AG04450 (cell line): ENCODE measurements around the gene DNAJC5. TPM values are rescaled to one million over a fixed set of nuclear protein-coding genes. Genes with fewer than 3 reads are reported as not detected.

ENCODE experiments used
- CTCF ChIA-PET: fragments of 300-600, 350-600 bp; formaldehyde crosslinking; extraction: SDS; loops from one replicate; lab custom pipeline; 2022; ENCODE audit warnings: antibody characterized with exemption, inconsistent platforms; lab: Charles Lee
- POLR2A ChIA-PET: fragments of 350-600 bp; formaldehyde crosslinking; extraction: SDS; loops from one replicate; lab custom pipeline; 2021; ENCODE audit warnings: antibody characterized with exemption, inconsistent platforms; lab: Yijun Ruan, JAX
- DNase-seq: peaks from one replicate; pipeline ENCODE4 v3.0.0-alpha.2; 2011; ENCODE audit warnings: low read depth, low spot score
- H3K27ac ChIP-seq: one replicate; pipeline ENCODE4 v1.5.1; 2012; ENCODE audit warnings: low read depth, low read length, control low read depth
- H3K27me3 ChIP-seq: one replicate; pipeline ENCODE4 v1.6.0; 2012; ENCODE audit warnings: low read length; ENCODE audit not compliant: control insufficient read depth, insufficient read depth
- H3K4me3 ChIP-seq: 2 replicates; pipeline ENCODE4 v1.5.1; 2011; ENCODE audit warnings: mild to moderate bottlenecking, low read depth, low read length, control low read depth
- H3K9me3 ChIP-seq: 2 replicates; pipeline ENCODE4 v1.5.1; 2012; ENCODE audit warnings: low read length; ENCODE audit not compliant: control insufficient read depth, insufficient read depth
- CTCF ChIP-seq: IDR thresholded peaks from 2 replicates; pipeline ENCODE4 v1.5.1; 2011; ENCODE audit warnings: low read depth, low read length, control low read depth, inconsistent platforms
- polyA plus RNA-seq: library from polyadenylated mRNA; depleted of rRNA; stranded (reverse); fragments of >200 nt; gene quantifications from 2 replicates; pipeline ENCODE4 v1.2.3, GENCODE V29; 2011

The DNAJC5 gene
- polyA plus RNA-seq, 1 experiment, result 36.7 TPM

GRCh38 chr20:63886054-63886419 lies 8.9 kb upstream of the DNAJC5 start:
- Histone ChIP-seq H3K27ac (no peak overlapping the region), H3K27me3 (no peaks in the 10 kb centered on the region), H3K4me3 (no peak overlapping the region), H3K9me3 (no peaks in the 10 kb centered on the region; the same call in 1 of the 2 replicates)
- ChIA-PET CTCF (no interaction called here), POLR2A (no interaction called here)
- no peak for TF ChIP-seq CTCF
- DNase-seq, result no peak

GRCh38 chr20:63886921-63887320 lies 8.0 kb upstream of the DNAJC5 start:
- DNase-seq, result no peak
- POLR2A ChIA-PET, result no interaction called here
- Histone ChIP-seq H3K9me3 (no peaks in the 10 kb centered on the region; the same call in 1 of the 2 replicates), H3K4me3 (no peak overlapping the region), H3K27ac (no peak overlapping the region), H3K27me3 (no peaks in the 10 kb centered on the region)
- CTCF ChIA-PET, result interaction anchor here (0.6 kb wide), 1 partner anchor 113 kb away, joined by 5 read pairs; no protein-coding TSS in a partner anchor
- no peak for TF ChIP-seq CTCF

DNA sequence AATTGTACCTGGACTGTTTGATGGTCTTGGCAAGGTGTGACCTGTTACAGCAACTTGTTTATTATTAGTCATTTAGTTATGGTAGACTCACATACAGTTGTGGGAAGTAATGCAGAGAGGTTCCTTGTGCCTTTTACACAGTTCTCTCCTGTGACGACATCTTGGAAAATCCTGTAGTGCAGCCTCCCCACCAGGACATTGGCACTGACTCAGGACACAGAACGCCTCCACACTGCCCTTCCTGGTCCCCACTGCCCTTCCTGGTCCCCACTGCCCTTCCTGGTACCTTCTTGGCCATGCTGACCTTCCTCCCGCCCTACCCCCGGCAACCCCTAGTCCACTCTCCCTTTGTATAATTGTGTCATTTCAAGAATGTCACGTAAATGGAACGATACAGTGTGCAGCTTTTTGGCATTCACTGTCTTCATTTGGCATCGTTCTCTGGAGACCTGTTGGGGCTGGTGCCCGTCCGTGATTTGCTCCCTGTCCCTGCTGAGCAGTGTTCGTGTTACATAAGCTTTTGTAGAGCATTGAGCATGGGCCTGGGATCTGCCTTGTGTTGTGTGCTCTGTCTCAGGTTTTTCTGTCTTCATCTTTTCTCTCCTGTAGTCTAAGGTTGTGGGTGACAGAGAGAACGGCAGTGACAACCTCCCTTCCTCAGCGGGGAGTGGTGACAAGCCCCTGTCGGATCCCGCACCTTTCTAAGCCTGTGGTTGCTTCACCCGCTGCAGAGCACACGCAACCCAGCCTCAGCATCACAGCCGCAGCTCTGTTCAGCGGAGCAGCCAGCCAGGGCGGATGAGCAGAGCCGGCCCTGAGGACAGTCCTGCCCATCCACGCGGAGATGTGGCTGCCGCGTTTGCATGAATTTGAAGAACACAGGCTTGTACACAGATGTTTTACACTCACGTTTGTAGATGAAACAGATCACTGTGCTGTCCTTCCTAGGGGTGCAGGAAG lies 5.4 kb upstream of the DNAJC5 start:
- CTCF ChIA-PET, result no interaction called here
- Histone ChIP-seq H3K4me3 (no peak overlapping the region), H3K9me3 (no peaks in the 10 kb centered on the region; the same call in 1 of the 2 replicates), H3K27ac (no peak overlapping the region), H3K27me3 (no peaks in the 10 kb centered on the region)
- POLR2A ChIA-PET, result interaction anchor here (0.7 kb wide), 1 partner anchor 66 kb away, joined by 3 read pairs; no protein-coding TSS in a partner anchor
- TF ChIP-seq CTCF, result no peak
- DNase-seq, result no peak

DNA sequence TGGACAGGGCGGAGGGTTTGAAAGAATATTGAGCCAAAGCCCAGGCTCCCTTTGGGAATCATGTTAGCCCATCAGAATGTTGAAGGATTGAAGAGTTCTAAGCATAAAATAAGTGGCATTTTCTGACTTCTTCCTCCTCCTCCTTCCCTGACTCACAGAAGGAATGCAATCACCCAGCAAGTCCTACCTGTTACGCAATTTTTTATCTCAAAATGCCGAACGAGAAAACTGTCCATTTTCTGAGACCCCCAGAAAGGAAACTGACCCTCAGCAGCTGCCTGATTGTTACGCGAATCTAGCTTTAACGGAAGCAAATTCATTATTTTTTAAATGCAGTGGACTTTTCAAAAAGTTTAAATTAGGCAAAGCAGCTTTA lies 4.7 kb upstream of the DNAJC5 start:
- Histone ChIP-seq H3K9me3 (no peaks in the 10 kb centered on the region; the same call in 1 of the 2 replicates), H3K4me3 (no peak overlapping the region), H3K27me3 (no peaks in the 10 kb centered on the region), H3K27ac (no peak overlapping the region)
- no peak for DNase-seq
- no peak for TF ChIP-seq CTCF
- CTCF ChIA-PET, result no interaction called here
- POLR2A ChIA-PET, result interaction anchor here (0.7 kb wide), 1 partner anchor 65 kb away, joined by 3 read pairs; no protein-coding TSS in a partner anchor

GRCh38 chr20:63890616-63891015 lies 4.3 kb upstream of the DNAJC5 start:
- no peak for DNase-seq
- ChIA-PET CTCF (no interaction called here), POLR2A (interaction anchor here (0.7 kb wide), 1 partner anchor 65 kb away, joined by 3 read pairs; no protein-coding TSS in a partner anchor)
- H3K27ac ChIP-seq, result no peak overlapping the region
- no peaks in the 10 kb centered on the region for H3K27me3 ChIP-seq
- H3K9me3 ChIP-seq, result no peaks in the 10 kb centered on the region; the same call in 1 of the 2 replicates
- no peak overlapping the region for H3K4me3 ChIP-seq
- TF ChIP-seq CTCF, result no peak
